Endodermal cell (in vitro differentiated cells): ENCODE measurements around the gene AP1G2. TPM values are rescaled to one million over a fixed set of nuclear protein-coding genes. Genes with fewer than 3 reads are reported as not detected.

Source experiments
- DNase-seq: peaks from one replicate; pipeline ENCODE4 v3.0.0-alpha.2; 2017
- H3K27ac ChIP-seq: 2 replicates; pipeline ENCODE4 v1.5.1; 2013; ENCODE audit warnings: mild to moderate bottlenecking, low read depth, low read length, moderate library complexity
- H3K27me3 ChIP-seq: 2 replicates; pipeline ENCODE4 v1.6.1; 2013; ENCODE audit warnings: mild to moderate bottlenecking, low read length, moderate library complexity; ENCODE audit not compliant: insufficient read depth, control insufficient read depth, poor library complexity, severe bottlenecking
- H3K36me3 ChIP-seq: 2 replicates; pipeline ENCODE4 v1.7.0; 2013; ENCODE audit warnings: mild to moderate bottlenecking, low read length, moderate library complexity; ENCODE audit not compliant: control insufficient read depth, insufficient read depth
- H3K4me1 ChIP-seq: one replicate; pipeline ENCODE4 v1.7.0; 2013; ENCODE audit warnings: low read length; ENCODE audit not compliant: control insufficient read depth, insufficient read depth
- H3K4me3 ChIP-seq: 2 replicates; pipeline ENCODE4 v1.5.1; 2013; ENCODE audit warnings: mild to moderate bottlenecking, low read length, moderate library complexity
- H3K9ac ChIP-seq: 2 replicates; pipeline ENCODE4 v1.6.1; 2013; ENCODE audit warnings: mild to moderate bottlenecking, low read length, moderate library complexity; ENCODE audit not compliant: poor library complexity, severe bottlenecking; ENCODE audit errors: extremely low read depth
- H3K9me3 ChIP-seq: 2 replicates; pipeline ENCODE4 v1.6.1; 2013; ENCODE audit warnings: mild to moderate bottlenecking, low read length, moderate library complexity; ENCODE audit not compliant: control insufficient read depth
- H3K27ac Mint-ChIP-seq: 2 replicates; pipeline ENCODE4 v1.8.0; 2020; ENCODE audit warnings: mixed read lengths
- H3K27me3 Mint-ChIP-seq: 2 replicates; pipeline ENCODE4 v1.8.0; 2021; ENCODE audit warnings: mild to moderate bottlenecking, mixed read lengths; ENCODE audit not compliant: insufficient read depth
- H3K36me3 Mint-ChIP-seq: 2 replicates; pipeline ENCODE4 v1.8.0; 2020; ENCODE audit warnings: low read depth, mixed read lengths
- H3K4me1 Mint-ChIP-seq: 2 replicates; pipeline ENCODE4 v1.8.0; 2020; ENCODE audit warnings: mixed read lengths
- H3K4me3 Mint-ChIP-seq: 2 replicates; pipeline ENCODE4 v1.8.0; 2020; ENCODE audit warnings: mild to moderate bottlenecking, moderate library complexity, mixed read lengths
- H3K9me3 Mint-ChIP-seq: 2 replicates; pipeline ENCODE4 v1.8.0; 2020; ENCODE audit warnings: mild to moderate bottlenecking, mixed read lengths
- WGBS, 2 experiments: methylation state at CpG; one replicate each; pipeline versions ENCODE4 v1.1.5 to v1.1.7; 2013; ENCODE audit warnings: missing lambda C conversion rate in 2 of 2, mixed read lengths in 1 of 2; ENCODE audit not compliant: insufficient coverage in 1 of 2, insufficient read length in 1 of 2; 5-methylcytosine and 5-hydroxymethylcytosine counted together
- total RNA-seq, 2 donors: library from RNA; stranded (reverse); fragmentation: NEBNext Ultra II Directional in 1 of 2; extraction: Animal tissue kit (Norgen Biotek cat#: 25700) in 1 of 2; gene quantifications; 2 replicates in 1 of 2; 3 replicates in 1 of 2; pipeline ENCODE4 v1.2.1, GENCODE V29; 2021
- TF ChIP-seq, protein P1 (sequence below): fragments of 200-600 bp; sonication (generic); conservative IDR thresholded peaks from 2 replicates; pipeline ENCODE4 v1.5.0; 2021; ENCODE audit warnings: antibody characterized with exemption, mild to moderate bottlenecking

Gene AP1G2
- total RNA-seq, 2 donors from 2014 or later, result 203 to 209 TPM

- 71 to 72% methylated on average over 3 of the region's 3 CpGs for WGBS, 2 experiments
- peaks cover 5% of the 10 kb centered on the region for H3K4me1 Mint-ChIP-seq
- Histone ChIP-seq H3K9me3 (peaks cover 13% of the 10 kb centered on the region), H3K27me3 (no peaks in the 10 kb centered on the region), H3K4me1 (peaks cover 4% of the 10 kb centered on the region), H3K27ac (no peak overlapping the region), H3K36me3 (no peaks in the 10 kb centered on the region), H3K4me3 (no peak overlapping the region), H3K9ac (no peak overlapping the region)
- no peaks in the 10 kb centered on the region for H3K36me3 Mint-ChIP-seq
- no peak overlapping the region for H3K4me3 Mint-ChIP-seq
- H3K9me3 Mint-ChIP-seq, result peaks cover 12% of the 10 kb centered on the region
- DNase-seq, result peak; percentile 56
- TF ChIP-seq, protein P1, sequence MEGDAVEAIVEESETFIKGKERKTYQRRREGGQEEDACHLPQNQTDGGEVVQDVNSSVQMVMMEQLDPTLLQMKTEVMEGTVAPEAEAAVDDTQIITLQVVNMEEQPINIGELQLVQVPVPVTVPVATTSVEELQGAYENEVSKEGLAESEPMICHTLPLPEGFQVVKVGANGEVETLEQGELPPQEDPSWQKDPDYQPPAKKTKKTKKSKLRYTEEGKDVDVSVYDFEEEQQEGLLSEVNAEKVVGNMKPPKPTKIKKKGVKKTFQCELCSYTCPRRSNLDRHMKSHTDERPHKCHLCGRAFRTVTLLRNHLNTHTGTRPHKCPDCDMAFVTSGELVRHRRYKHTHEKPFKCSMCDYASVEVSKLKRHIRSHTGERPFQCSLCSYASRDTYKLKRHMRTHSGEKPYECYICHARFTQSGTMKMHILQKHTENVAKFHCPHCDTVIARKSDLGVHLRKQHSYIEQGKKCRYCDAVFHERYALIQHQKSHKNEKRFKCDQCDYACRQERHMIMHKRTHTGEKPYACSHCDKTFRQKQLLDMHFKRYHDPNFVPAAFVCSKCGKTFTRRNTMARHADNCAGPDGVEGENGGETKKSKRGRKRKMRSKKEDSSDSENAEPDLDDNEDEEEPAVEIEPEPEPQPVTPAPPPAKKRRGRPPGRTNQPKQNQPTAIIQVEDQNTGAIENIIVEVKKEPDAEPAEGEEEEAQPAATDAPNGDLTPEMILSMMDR, result no peak
- peaks cover 11% of the 10 kb centered on the region for H3K27me3 Mint-ChIP-seq
- no peak overlapping the region for H3K27ac Mint-ChIP-seq
Measured at GRCh38 chr14:23604675-23605170, 37.1 kb upstream of the AP1G2 start.

DNA sequence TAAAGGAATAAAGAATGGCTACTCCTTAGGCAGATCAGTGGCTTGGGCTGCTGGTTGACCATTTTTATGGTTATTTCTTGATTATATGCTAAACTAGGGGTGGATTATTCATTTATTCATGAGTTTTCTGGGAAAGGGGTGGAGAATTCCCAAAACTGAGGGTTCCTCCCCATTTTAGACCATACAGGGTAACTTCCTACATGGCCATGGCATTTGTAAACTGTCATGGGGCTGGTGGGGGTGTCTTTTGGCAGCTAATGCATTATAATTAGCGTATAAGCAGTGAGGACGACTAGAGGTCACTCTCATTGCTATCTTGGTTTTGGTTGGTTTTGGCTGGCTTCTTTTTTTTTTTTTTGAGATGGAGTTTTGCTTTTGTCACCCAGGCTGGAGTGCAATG lies 36.6 kb upstream of the AP1G2 start:
- TF ChIP-seq, protein P1, result no peak
- no peaks in the 10 kb centered on the region for H3K27me3 ChIP-seq
- no peaks in the 10 kb centered on the region for H3K36me3 ChIP-seq
- Mint-ChIP-seq H3K36me3 (no peaks in the 10 kb centered on the region), H3K4me3 (no peak overlapping the region), H3K27me3 (peaks cover 15% of the 10 kb centered on the region), H3K4me1 (peaks cover 5% of the 10 kb centered on the region), H3K9me3 (peaks cover 6% of the 10 kb centered on the region), H3K27ac (no peak overlapping the region)
- H3K4me3 ChIP-seq, result no peak overlapping the region
- H3K9ac ChIP-seq, result no peak overlapping the region
- 70% methylated on average over 2 of the region's 2 CpGs; no CpG with 5 or more reads in 1 of the 2 experiments for WGBS, 2 experiments
- H3K9me3 ChIP-seq, result peaks cover 11% of the 10 kb centered on the region
- no peak overlapping the region for H3K27ac ChIP-seq
- no peak for DNase-seq
- H3K4me1 ChIP-seq, result peaks cover 4% of the 10 kb centered on the region

GRCh38 chr14:23603103-23603502 lies 35.5 kb upstream of the AP1G2 start:
- Mint-ChIP-seq H3K4me1 (peaks cover 5% of the 10 kb centered on the region), H3K4me3 (no peak overlapping the region), H3K36me3 (no peaks in the 10 kb centered on the region), H3K27me3 (peaks cover 15% of the 10 kb centered on the region), H3K27ac (no peak overlapping the region), H3K9me3 (no peaks in the 10 kb centered on the region)
- Histone ChIP-seq H3K9me3 (peaks cover 11% of the 10 kb centered on the region), H3K36me3 (no peaks in the 10 kb centered on the region), H3K4me1 (peaks cover 4% of the 10 kb centered on the region), H3K9ac (no peak overlapping the region), H3K4me3 (no peak overlapping the region), H3K27me3 (no peaks in the 10 kb centered on the region), H3K27ac (no peak overlapping the region)
- WGBS, 2 experiments, result 70 to 100% methylated on average over 1 to 2 of the region's 2 CpGs
- TF ChIP-seq, protein P1, result no peak
- DNase-seq, result no peak
